Measurements from ENCODE around the gene FCMR. TPM values are rescaled to one million over a fixed set of nuclear protein-coding genes. Genes with fewer than 3 reads are reported as not detected.

FCMR gene
- total and polyA plus RNA-seq, 10 of the 15 experiments (the other 5 are each of a cell fraction or from before 2014, with no cell fraction given), result 79.7 to 245 (median 123) TPM

DNA sequence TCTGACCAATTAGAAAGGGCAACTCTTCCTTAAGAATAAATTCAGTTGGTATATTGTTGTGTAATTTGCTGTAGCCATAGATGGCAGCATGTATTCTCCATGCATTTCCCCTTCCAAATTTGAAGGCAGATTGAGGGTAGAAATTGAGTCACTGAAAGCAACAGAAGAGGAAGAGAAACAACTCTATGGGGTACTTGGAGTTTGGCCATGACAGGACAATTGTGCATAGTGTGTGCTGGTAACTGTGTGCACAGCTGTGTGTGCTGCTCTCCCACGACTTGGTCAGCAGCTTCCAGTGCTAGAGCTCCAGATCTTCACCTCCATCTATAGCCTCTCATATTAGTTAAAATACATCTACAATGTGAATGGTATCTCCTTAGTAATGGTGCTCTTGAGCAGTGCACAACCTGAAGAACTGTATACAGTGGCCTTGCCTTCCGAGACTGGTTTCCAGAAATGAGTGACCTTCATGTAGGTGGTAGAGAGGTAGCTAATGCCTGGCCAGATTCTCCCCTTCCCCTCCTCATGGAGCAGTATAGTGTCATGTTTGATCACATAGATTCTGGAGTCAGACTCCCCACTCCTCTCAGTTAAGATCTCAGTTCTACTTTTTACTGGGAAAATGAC is 49.4 kb upstream of the FCMR start (continued):
- TF ChIP-seq, protein P1, sequence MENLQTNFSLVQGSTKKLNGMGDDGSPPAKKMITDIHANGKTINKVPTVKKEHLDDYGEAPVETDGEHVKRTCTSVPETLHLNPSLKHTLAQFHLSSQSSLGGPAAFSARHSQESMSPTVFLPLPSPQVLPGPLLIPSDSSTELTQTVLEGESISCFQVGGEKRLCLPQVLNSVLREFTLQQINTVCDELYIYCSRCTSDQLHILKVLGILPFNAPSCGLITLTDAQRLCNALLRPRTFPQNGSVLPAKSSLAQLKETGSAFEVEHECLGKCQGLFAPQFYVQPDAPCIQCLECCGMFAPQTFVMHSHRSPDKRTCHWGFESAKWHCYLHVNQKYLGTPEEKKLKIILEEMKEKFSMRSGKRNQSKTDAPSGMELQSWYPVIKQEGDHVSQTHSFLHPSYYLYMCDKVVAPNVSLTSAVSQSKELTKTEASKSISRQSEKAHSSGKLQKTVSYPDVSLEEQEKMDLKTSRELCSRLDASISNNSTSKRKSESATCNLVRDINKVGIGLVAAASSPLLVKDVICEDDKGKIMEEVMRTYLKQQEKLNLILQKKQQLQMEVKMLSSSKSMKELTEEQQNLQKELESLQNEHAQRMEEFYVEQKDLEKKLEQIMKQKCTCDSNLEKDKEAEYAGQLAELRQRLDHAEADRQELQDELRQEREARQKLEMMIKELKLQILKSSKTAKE (IDR thresholded peaks at IDR 0.05; ENCODE audit: low read depth, poor library complexity, severe bottlenecking), result no peak
- TF ChIP-seq, protein P2, sequence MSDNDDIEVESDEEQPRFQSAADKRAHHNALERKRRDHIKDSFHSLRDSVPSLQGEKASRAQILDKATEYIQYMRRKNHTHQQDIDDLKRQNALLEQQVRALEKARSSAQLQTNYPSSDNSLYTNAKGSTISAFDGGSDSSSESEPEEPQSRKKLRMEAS (IDR thresholded peaks at IDR 0.05; ENCODE audit: low read depth, low read length), result no peak
- no peak for TF ChIP-seq WRNIP1 (IDR thresholded peaks at IDR 0.05; ENCODE audit: borderline replicate concordance, low read depth, low read length)
- TF ChIP-seq GATAD2B (conservative IDR thresholded peaks at IDR 0.05; ENCODE audit: low read depth), result no peak
- TF ChIP-seq EED (IDR thresholded peaks at IDR 0.05; ENCODE audit: low read depth), result peak; percentile 75
- TF ChIP-seq SRF (IDR thresholded peaks at IDR 0.05; ENCODE audit: low read depth in 2 of 2, low read length in 2 of 2), result no peak
- peak; percentile 58; the same call in 1 of the 2 replicates for TF ChIP-seq DPF2 (IDR thresholded peaks at IDR 0.05)
- no peak for TF ChIP-seq ZZZ3 (IDR thresholded peaks at IDR 0.05; ENCODE audit: control insufficient read depth, insufficient read length, low read depth)
- no peak for TF ChIP-seq HDGF (IDR thresholded peaks at IDR 0.05)
- TF ChIP-seq, protein P3, sequence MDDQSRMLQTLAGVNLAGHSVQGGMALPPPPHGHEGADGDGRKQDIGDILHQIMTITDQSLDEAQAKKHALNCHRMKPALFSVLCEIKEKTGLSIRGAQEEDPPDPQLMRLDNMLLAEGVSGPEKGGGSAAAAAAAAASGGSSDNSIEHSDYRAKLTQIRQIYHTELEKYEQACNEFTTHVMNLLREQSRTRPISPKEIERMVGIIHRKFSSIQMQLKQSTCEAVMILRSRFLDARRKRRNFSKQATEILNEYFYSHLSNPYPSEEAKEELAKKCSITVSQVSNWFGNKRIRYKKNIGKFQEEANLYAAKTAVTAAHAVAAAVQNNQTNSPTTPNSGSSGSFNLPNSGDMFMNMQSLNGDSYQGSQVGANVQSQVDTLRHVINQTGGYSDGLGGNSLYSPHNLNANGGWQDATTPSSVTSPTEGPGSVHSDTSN (IDR thresholded peaks at IDR 0.05; ENCODE audit: insufficient replicate concordance, low read depth, low read length), result peak; percentile 26
- TF ChIP-seq, protein P4, sequence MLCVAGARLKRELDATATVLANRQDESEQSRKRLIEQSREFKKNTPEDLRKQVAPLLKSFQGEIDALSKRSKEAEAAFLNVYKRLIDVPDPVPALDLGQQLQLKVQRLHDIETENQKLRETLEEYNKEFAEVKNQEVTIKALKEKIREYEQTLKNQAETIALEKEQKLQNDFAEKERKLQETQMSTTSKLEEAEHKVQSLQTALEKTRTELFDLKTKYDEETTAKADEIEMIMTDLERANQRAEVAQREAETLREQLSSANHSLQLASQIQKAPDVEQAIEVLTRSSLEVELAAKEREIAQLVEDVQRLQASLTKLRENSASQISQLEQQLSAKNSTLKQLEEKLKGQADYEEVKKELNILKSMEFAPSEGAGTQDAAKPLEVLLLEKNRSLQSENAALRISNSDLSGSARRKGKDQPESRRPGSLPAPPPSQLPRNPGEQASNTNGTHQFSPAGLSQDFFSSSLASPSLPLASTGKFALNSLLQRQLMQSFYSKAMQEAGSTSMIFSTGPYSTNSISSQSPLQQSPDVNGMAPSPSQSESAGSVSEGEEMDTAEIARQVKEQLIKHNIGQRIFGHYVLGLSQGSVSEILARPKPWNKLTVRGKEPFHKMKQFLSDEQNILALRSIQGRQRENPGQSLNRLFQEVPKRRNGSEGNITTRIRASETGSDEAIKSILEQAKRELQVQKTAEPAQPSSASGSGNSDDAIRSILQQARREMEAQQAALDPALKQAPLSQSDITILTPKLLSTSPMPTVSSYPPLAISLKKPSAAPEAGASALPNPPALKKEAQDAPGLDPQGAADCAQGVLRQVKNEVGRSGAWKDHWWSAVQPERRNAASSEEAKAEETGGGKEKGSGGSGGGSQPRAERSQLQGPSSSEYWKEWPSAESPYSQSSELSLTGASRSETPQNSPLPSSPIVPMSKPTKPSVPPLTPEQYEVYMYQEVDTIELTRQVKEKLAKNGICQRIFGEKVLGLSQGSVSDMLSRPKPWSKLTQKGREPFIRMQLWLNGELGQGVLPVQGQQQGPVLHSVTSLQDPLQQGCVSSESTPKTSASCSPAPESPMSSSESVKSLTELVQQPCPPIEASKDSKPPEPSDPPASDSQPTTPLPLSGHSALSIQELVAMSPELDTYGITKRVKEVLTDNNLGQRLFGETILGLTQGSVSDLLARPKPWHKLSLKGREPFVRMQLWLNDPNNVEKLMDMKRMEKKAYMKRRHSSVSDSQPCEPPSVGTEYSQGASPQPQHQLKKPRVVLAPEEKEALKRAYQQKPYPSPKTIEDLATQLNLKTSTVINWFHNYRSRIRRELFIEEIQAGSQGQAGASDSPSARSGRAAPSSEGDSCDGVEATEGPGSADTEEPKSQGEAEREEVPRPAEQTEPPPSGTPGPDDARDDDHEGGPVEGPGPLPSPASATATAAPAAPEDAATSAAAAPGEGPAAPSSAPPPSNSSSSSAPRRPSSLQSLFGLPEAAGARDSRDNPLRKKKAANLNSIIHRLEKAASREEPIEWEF (IDR thresholded peaks at IDR 0.05; ENCODE audit: insufficient replicate concordance, low read depth, low read length), result no peak
- TF ChIP-seq EZH2 (IDR thresholded peaks at IDR 0.05; ENCODE audit: borderline replicate concordance, control insufficient read depth, low read depth, low read length), result no peak
- 0 out of 2 replicates have a peak, but pooled peaks have one; percentile 13 for TF ChIP-seq MEF2A (IDR thresholded peaks at IDR 0.05; ENCODE audit: insufficient read depth, low read depth, low read length)
- TF ChIP-seq STAT1 (conservative IDR thresholded peaks at IDR 0.05), result no peak
- no peak for TF ChIP-seq KAT2A (conservative IDR thresholded peaks at IDR 0.05; ENCODE audit: control insufficient read depth, low read depth, low read length)
- no peak for TF ChIP-seq FOS (IDR thresholded peaks at IDR 0.05; ENCODE audit: borderline replicate concordance, extremely low read depth, insufficient read length)
- TF ChIP-seq HCFC1 (IDR thresholded peaks at IDR 0.05; ENCODE audit: low read length), result no peak
- TF ChIP-seq, protein P5, sequence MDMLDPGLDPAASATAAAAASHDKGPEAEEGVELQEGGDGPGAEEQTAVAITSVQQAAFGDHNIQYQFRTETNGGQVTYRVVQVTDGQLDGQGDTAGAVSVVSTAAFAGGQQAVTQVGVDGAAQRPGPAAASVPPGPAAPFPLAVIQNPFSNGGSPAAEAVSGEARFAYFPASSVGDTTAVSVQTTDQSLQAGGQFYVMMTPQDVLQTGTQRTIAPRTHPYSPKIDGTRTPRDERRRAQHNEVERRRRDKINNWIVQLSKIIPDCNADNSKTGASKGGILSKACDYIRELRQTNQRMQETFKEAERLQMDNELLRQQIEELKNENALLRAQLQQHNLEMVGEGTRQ (IDR thresholded peaks at IDR 0.05; ENCODE audit: borderline replicate concordance, low read depth, low read length), result no peak
- no peak for TF ChIP-seq RFX5 (IDR thresholded peaks at IDR 0.05; ENCODE audit: low read depth, low read length)
- peak; percentile 53; the same call in 1 of the 2 replicates for TF ChIP-seq JUNB (IDR thresholded peaks at IDR 0.05)
- no peak for TF ChIP-seq NBN (IDR thresholded peaks at IDR 0.05)

All from GM12878 (cell line).